ENCODE measurements around the gene EXOC4. TPM values are rescaled to one million over a fixed set of nuclear protein-coding genes. Genes with fewer than 3 reads are reported as not detected.
"Not testable (repeated sequence)": the region's sequence is repeated elsewhere in the genome, so short reads cannot be mapped to it uniquely, and the experiment has no call there.

The EXOC4 gene
- total RNA-seq, 1 donor from 2014 or later: 103 TPM

GRCh38 chr7:133638857-133639256 is 386.0 kb downstream of the EXOC4 start:
- H3K27me3 Mint-ChIP-seq: no peaks in the 10 kb centered on the region
- H3K36me3 Mint-ChIP-seq (ENCODE audit: low read depth): peaks cover 8% of the 10 kb centered on the region
- ATAC-seq (ENCODE audit: low read depth): no peak
- peaks cover 4% of the 10 kb centered on the region for H3K9me3 Mint-ChIP-seq
- DNase-seq: no peak
- TF ChIP-seq CTCF (IDR thresholded peaks at IDR 0.05): no peak
- CTCF ChIA-PET: no interaction called here
- no peak overlapping the region for H3K27ac Mint-ChIP-seq
- POLR2A ChIA-PET: no interaction called here
- intact Hi-C loops (cut with micrococcal nuclease): no loop called here
- H3K4me3 Mint-ChIP-seq: no peak overlapping the region
- no peaks in the 10 kb centered on the region for H3K4me1 Mint-ChIP-seq

- intact Hi-C loops (cut with micrococcal nuclease): no loop called here
- Mint-ChIP-seq H3K36me3 (ENCODE audit: low read depth) (peaks cover 6% of the 10 kb centered on the region), H3K27ac (no peak overlapping the region), H3K9me3 (peaks cover 4% of the 10 kb centered on the region), H3K4me1 (no peaks in the 10 kb centered on the region), H3K4me3 (no peak overlapping the region), H3K27me3 (no peaks in the 10 kb centered on the region)
- ChIA-PET CTCF (no interaction called here), POLR2A (no interaction called here)
- no peak for TF ChIP-seq CTCF (IDR thresholded peaks at IDR 0.05)
- ATAC-seq (ENCODE audit: low read depth) (no peak), DNase-seq (no peak)
Observed at GRCh38 chr7:133641436-133641835, 388.6 kb downstream of the EXOC4 start.

- Mint-ChIP-seq H3K27ac (no peak overlapping the region), H3K9me3 (peaks cover 4% of the 10 kb centered on the region)
Observed at GRCh38 chr7:133642907-133643306, 390.0 kb downstream of the EXOC4 start.

GRCh38 chr7:133643652-133644051 is 390.8 kb downstream of the EXOC4 start:
- intact Hi-C loops (cut with micrococcal nuclease); H3K9me3 Mint-ChIP-seq; H3K4me1 Mint-ChIP-seq; H3K27me3 Mint-ChIP-seq; H3K4me3 Mint-ChIP-seq; H3K36me3 Mint-ChIP-seq (ENCODE audit: low read depth); DNase-seq; POLR2A ChIA-PET; H3K27ac Mint-ChIP-seq; ATAC-seq (ENCODE audit: low read depth); CTCF ChIA-PET: not testable (repeated sequence)

More at GRCh38 chr7:133642907-133643306, 390.0 kb downstream of the EXOC4 start:
- POLR2A ChIA-PET: no interaction called here
- no peak overlapping the region for H3K4me3 Mint-ChIP-seq
- H3K36me3 Mint-ChIP-seq (ENCODE audit: low read depth): peaks cover 6% of the 10 kb centered on the region
- H3K27me3 Mint-ChIP-seq: no peaks in the 10 kb centered on the region
- no peaks in the 10 kb centered on the region for H3K4me1 Mint-ChIP-seq
- CTCF ChIA-PET: no interaction called here
- no peak for TF ChIP-seq CTCF (IDR thresholded peaks at IDR 0.05)
- no peak for DNase-seq
- intact Hi-C loops (cut with micrococcal nuclease): no loop called here
- ATAC-seq (ENCODE audit: low read depth): no peak

- no peak for ATAC-seq (ENCODE audit: low read depth)
- H3K4me3 Mint-ChIP-seq: no peak overlapping the region
- CTCF ChIA-PET: no interaction called here
- POLR2A ChIA-PET: no interaction called here
- no peaks in the 10 kb centered on the region for H3K4me1 Mint-ChIP-seq
- no peak for DNase-seq
- no peak for TF ChIP-seq CTCF (IDR thresholded peaks at IDR 0.05)
- intact Hi-C loops (cut with micrococcal nuclease): no loop called here
- no peaks in the 10 kb centered on the region for H3K27me3 Mint-ChIP-seq
- no peak overlapping the region for H3K27ac Mint-ChIP-seq
- H3K36me3 Mint-ChIP-seq (ENCODE audit: low read depth): peaks cover 6% of the 10 kb centered on the region
- H3K9me3 Mint-ChIP-seq: peaks cover 4% of the 10 kb centered on the region
Observed at GRCh38 chr7:133645884-133646391, 393.1 kb downstream of the EXOC4 start.

Measured in activated B cell treated with CpG ODN at 0.5 μM for 24 hours (primary cell).